RKO (cell line): Measurements from ENCODE around the gene RAD1.
"Not testable (repeated sequence)": the region's sequence is repeated elsewhere in the genome, so short reads cannot be mapped to it uniquely, and the experiment has no call there.

ENCODE experiments used
- DNase-seq: peaks from one replicate; pipeline ENCODE4 v3.0.0-alpha.2; 2016; ENCODE audit warnings: low spot score

Gene RAD1

GRCh38 chr5:34915139-34915855, at the start of gene RAD1, which contains the start of gene BRIX1:
Gene RAD1 (minus strand): TSS chr5:34915504. CDS start chr5:34914892, 612 bp downstream.
Gene BRIX1 (plus strand): TSS chr5:34915711. CDS start chr5:34915739, 28 bp downstream.
- peak; percentile 97 for DNase-seq

DNA sequence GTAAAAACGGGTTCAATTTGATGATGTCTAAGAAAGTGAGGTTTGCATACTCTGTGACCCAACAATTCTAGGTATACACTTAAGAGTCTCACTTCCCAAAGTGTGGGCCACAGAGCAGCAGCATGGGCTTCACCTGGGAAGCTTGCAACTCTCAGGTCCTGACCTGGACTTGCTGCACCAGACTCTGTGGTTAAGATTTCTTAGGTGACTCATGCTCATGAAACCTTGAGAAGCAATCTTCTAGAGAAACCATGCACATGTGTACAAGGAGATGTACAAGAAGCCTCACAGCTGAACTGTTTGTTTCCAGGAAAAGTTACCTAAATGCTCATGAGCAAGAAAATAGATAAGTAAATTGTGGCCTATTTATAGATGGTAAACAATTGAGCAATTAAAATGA, 44.0 kb upstream of the RAD1 start:
- no peak for DNase-seq

DNA sequence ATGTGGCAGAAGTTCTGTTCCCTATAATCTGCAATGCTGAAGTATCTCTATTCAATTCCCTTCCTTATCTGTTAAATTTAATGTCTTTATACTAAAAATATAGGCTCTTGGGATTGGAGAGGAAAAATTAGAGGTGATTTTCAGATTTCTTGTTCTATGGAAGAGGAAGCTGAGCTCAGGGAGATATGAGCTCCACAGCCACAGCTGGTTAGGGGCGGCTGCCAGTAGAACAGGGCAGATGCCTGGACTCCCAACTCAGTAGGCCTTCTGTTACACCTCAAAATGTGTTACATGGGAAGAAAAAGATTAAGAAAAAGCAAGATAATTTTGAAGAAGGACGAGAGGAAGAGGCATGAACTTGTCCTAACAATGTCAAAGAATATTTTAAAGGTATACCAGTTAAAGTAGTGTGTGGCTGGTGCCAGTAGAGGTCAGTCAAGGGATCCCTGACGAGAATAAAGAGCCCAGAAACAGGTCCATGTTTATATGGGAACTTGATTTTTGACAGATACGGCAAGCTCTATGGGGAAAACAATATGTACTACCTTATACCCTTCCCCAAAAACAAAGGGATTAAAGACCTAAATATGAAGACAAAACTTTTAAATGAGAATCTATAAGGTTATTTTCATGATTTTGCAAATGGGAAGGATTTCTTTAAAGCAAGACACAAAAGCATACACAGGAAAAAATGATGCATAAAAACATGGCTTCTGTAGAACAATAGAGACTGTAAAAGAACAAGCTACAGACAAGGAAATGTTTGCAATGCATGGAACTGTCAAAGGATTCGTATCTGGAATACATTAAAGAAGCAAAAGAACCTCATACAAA, 42.8 kb upstream of the RAD1 start:
- DNase-seq, result peak; percentile 54

DNA sequence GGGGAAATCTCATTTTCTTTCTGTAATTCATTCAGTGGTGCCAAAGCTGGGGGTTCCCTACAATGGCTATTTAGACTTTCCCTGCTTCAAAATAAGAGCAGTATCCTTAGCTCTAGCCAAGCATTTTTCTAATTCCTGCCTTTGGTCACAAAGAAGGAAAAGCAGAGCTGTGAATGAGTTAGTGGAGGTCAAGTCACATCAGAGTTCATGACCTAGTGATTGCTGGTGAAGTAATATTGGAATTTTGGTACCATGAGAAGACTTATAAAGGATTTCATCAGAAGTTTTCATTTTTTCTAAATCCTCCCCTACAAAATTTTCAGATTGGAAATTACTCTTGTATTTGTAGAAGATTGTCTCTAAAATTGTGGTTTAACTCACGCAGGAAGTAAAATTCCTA, 42.0 kb upstream of the RAD1 start:
- no peak for DNase-seq

DNA sequence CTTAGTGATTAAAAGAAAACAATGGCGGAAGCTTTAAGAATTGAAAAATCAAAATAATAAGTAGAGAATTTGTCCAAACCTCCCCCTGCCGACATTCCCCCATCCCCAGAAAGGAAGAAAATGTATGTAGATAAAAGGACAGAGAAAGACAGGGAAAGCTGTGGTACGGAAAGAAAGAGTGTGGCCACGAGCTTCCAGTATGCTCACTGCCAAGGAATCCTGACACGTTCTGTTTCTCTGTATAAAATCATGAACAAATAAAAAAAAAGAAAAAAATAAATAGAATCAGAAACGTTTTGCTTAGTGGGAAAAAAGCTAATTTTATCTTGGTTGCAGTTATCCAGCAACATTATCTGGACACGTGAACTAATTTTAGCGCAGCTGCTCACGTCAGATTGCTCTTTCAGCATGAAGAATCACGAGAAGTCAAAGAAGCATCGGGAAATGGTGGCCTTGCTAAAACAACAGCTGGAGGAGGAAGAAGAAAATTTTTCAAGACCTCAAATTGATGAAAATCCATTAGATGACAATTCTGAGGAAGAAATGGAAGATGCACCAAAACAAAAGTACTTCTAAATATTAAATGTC, 29.2 kb upstream of the RAD1 start:
- no peak for DNase-seq

DNA sequence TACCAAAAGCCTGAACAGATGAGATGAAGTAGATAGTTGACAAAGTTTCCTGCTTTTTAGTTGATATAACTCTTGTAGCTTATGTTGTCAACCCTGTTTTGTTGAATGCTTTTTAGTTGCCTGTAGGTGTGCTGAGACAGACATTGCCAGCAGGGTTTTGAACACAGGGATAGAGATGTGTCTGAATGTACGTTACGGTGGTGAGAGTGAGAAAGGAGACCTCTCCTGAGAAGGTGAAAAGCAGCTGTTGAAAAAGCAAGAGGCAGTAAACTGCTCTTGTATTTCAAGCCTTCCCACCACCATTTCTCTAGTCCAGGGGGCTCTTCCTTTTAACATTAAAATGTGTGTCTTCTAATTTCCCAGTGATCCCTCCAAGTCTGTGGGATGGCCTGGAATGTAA, 28.7 kb upstream of the RAD1 start:
- DNase-seq, result no peak

- DNase-seq, result no peak
Measured at GRCh38 chr5:34941936-34942335, 26.6 kb upstream of the RAD1 start.

- DNase-seq, result no peak
Measured at GRCh38 chr5:34932947-34933346, 17.6 kb upstream of the RAD1 start.

- no peak for DNase-seq
Measured at GRCh38 chr5:34930870-34931269, 15.6 kb upstream of the RAD1 start.

GRCh38 chr5:34930462-34930844, 15.1 kb upstream of the RAD1 start:
- DNase-seq, result peak; percentile 51

DNA sequence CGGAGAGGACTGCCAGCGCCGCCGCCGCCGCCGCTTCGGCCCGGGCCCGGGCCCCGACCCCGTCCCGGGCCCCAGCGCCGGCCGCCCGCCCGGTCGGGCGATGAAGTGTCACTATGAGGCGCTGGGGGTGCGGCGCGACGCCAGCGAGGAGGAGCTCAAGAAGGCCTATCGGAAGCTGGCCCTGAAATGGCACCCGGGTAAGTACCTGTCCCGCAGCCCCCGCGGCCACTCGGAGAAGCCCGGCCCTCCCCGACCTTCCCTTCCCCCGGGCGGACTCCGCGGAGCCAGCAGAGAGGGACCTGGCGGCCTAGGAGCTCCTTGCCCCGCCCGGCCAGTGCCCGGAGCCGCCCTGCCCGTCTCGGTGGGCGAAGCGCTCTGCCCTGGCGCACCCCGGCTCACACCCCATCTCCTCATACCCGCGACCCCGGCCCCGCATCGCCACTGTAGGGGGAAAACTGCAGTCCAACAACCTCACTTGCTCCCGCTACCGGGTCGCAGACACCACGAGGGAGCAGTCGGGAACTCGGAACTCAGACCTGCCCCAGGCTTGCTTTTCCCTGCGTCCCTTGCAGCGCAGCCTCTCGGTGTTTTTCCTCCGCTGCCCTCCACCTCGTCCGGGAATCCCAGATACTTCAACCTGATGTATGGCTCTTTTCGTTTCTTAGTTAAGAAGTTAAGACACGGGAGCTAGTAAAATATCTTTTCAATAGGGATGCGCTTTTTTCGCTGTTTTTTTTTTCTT, 14.6 kb upstream of the RAD1 start:
- DNase-seq, result peak; percentile 84

- DNase-seq, result peak; percentile 95
Measured at GRCh38 chr5:34929134-34929719, 13.9 kb upstream of the RAD1 start, which contains the start of gene DNAJC21. Gene DNAJC21 (plus strand): TSS chr5:34929559. CDS start chr5:34929820, 261 bp downstream.

- no peak for DNase-seq
Measured at GRCh38 chr5:34928267-34928666, 13.0 kb upstream of the RAD1 start.

- no peak for DNase-seq
Measured at GRCh38 chr5:34927785-34928184, 12.5 kb upstream of the RAD1 start.

GRCh38 chr5:34926318-34926888, 11.1 kb upstream of the RAD1 start:
- no peak for DNase-seq

DNA sequence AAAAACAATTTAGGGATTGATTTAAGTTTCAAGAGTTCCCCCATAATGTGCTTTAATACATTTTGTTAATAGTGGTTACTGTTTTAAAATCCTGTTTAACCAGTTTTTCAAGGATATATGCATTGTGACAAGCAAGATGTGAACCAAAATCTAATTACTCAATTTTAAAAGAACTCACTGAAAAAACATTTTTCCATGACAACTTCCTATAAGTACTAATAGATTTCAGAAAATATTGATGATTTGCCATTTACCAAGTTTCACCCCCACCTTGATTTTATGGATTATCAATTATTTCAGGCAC, 9.1 kb upstream of the RAD1 start:
- no peak for DNase-seq

GRCh38 chr5:34923694-34924461, 8.6 kb upstream of the RAD1 start:
- peak; percentile 89 for DNase-seq

DNA sequence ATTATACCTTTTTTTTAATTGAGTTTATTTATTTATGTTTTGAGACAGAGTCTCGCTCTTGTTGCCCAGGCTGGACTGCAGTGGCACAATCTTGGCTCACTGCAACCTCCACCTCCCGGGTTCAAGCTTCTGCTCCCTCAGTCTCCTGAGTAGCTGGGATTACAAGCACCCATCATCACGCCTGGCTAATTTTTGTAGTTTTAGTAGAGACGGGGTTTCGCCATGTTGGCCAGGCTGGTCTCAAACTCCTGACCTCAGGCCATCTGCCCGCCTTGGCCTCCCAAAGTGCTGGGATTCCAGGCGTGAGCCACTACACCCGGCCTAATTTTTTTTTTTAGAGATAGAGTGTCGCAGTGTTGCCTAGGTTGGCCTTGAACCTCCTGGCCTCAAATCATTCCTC, 8.0 kb upstream of the RAD1 start:
- not testable (repeated sequence) for DNase-seq

DNA sequence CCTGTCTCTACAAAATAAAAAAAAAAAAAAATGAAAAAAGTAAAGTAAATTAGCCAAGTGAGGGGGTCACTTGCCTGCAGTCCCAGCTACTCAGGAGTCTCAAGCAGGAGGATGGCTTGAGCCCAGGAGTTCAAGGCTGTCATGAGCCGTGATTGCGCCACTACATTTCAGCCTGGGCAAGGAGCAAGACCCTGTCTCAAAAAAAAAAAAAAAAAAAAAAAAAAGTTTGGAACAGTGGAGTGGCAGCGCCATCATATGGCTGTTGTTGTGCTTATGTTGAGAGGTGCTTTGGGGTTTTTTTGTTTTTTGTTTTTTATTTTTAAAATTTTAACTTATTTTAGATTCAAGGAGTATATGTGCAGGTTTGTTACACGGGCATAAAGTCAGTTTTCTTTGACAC, 3.8 kb upstream of the RAD1 start:
- DNase-seq, result no peak

DNA sequence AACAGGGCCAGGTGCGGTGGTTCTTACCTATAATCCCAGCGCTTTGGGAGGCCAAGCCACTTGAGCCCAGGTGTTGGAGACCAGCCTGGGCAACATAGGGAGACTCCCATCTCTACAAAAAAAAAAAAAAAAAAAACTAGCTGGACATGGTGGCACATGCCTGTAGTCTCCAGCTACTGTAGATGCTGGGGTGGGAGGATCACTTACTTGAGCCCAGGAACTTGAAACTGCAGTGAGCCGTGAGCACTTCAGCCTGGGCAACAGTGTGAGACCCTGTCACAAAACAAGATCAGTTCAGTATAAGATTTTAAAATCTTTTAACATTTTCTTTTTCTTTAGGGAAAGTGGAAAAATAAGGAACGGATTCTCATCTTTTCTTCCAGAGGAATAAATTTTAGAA, 2.7 kb upstream of the RAD1 start:
- peak; percentile 40 for DNase-seq

- DNase-seq, result peak; percentile 30
Measured at GRCh38 chr5:34916518-34916917, 1.2 kb upstream of the RAD1 start.
